ENCODE measurements around the gene NFATC2. TPM values are rescaled to one million over a fixed set of nuclear protein-coding genes. Genes with fewer than 3 reads are reported as not detected.

The NFATC2 gene
- polyA plus RNA-seq, 1 donor from 2014 or later: not detected

GRCh38 chr20:51363813-51364212 is 178.7 kb downstream of the NFATC2 start:
- Histone ChIP-seq H3K27ac (ENCODE audit: low read length) (no peak overlapping the region), H2AFZ (ENCODE audit: low read depth, low read length) (no peak overlapping the region), H3K36me3 (ENCODE audit: insufficient read depth, low read length) (no peaks in the 10 kb centered on the region), H3K4me2 (ENCODE audit: low read length) (no peak overlapping the region), H3K9ac (ENCODE audit: low read length) (no peak overlapping the region), H3K27me3 (ENCODE audit: insufficient read depth, low read depth, low read length) (no peaks in the 10 kb centered on the region), H3K9me2 (ENCODE audit: insufficient read depth, low read length) (no peaks in the 10 kb centered on the region), H4K20me1 (ENCODE audit: insufficient read depth) (no peaks in the 10 kb centered on the region), H3K9me3 (ENCODE audit: low read length) (no peaks in the 10 kb centered on the region), H3K79me2 (replicated peaks; ENCODE audit: insufficient read depth, low read length) (no peaks in the 10 kb centered on the region), H3F3A (ENCODE audit: insufficient read depth, low read length, poor library complexity, severe bottlenecking) (no peaks in the 10 kb centered on the region), H3K4me3 (ENCODE audit: low read length) (no peak overlapping the region)
- TF ChIP-seq TAF1 (IDR thresholded peaks at IDR 0.05; ENCODE audit: low read depth) (no peak), MXI1 (conservative IDR thresholded peaks at IDR 0.05; ENCODE audit: poor library complexity, severe bottlenecking) (no peak), EZH2 (IDR thresholded peaks at IDR 0.05; ENCODE audit: borderline replicate concordance, insufficient read depth, low read length, poor library complexity, severe bottlenecking) (no peak), CTCF (IDR thresholded peaks at IDR 0.05; ENCODE audit: poor library complexity, severe bottlenecking) (no peak), REST (IDR thresholded peaks at IDR 0.05; ENCODE audit: borderline replicate concordance) (no peak), POLR2AphosphoS5 (IDR thresholded peaks at IDR 0.05) (no peak), EP300 (conservative IDR thresholded peaks at IDR 0.05; ENCODE audit: poor library complexity, severe bottlenecking) (no peak), SMC3 (conservative IDR thresholded peaks at IDR 0.05; ENCODE audit: poor library complexity) (no peak), RAD21 (conservative IDR thresholded peaks at IDR 0.05) (no peak)

- no peak for TF ChIP-seq TAF1 (IDR thresholded peaks at IDR 0.05; ENCODE audit: low read depth)
- TF ChIP-seq REST (IDR thresholded peaks at IDR 0.05; ENCODE audit: borderline replicate concordance): no peak
- TF ChIP-seq SMC3 (conservative IDR thresholded peaks at IDR 0.05; ENCODE audit: poor library complexity): no peak
- no peak for TF ChIP-seq POLR2AphosphoS5 (IDR thresholded peaks at IDR 0.05)
- no peak for TF ChIP-seq RAD21 (conservative IDR thresholded peaks at IDR 0.05)
- TF ChIP-seq EZH2 (IDR thresholded peaks at IDR 0.05; ENCODE audit: borderline replicate concordance, insufficient read depth, low read length, poor library complexity, severe bottlenecking): no peak
- TF ChIP-seq CTCF (IDR thresholded peaks at IDR 0.05; ENCODE audit: poor library complexity, severe bottlenecking): no peak
- TF ChIP-seq MXI1 (conservative IDR thresholded peaks at IDR 0.05; ENCODE audit: poor library complexity, severe bottlenecking): no peak
- no peak for TF ChIP-seq EP300 (conservative IDR thresholded peaks at IDR 0.05; ENCODE audit: poor library complexity, severe bottlenecking)
- Histone ChIP-seq H3K9ac (ENCODE audit: low read length) (no peak overlapping the region), H3K79me2 (replicated peaks; ENCODE audit: insufficient read depth, low read length) (no peaks in the 10 kb centered on the region), H3F3A (ENCODE audit: insufficient read depth, low read length, poor library complexity, severe bottlenecking) (no peaks in the 10 kb centered on the region), H3K4me3 (ENCODE audit: low read length) (no peak overlapping the region), H3K27ac (ENCODE audit: low read length) (no peak overlapping the region), H4K20me1 (ENCODE audit: insufficient read depth) (no peaks in the 10 kb centered on the region), H3K36me3 (ENCODE audit: insufficient read depth, low read length) (no peaks in the 10 kb centered on the region), H2AFZ (ENCODE audit: low read depth, low read length) (no peak overlapping the region), H3K9me2 (ENCODE audit: insufficient read depth, low read length) (no peaks in the 10 kb centered on the region), H3K27me3 (ENCODE audit: insufficient read depth, low read depth, low read length) (no peaks in the 10 kb centered on the region), H3K4me2 (ENCODE audit: low read length) (no peak overlapping the region), H3K9me3 (ENCODE audit: low read length) (no peaks in the 10 kb centered on the region)
These were observed 179.1 kb downstream of the NFATC2 start for GRCh38 chr20:51363378-51363777.
